AML-193 (cell line): ENCODE measurements around the gene LRRC49.

Experiments used
- DNase-seq, 2 experiments: peaks; one replicate each; lab custom pipeline; 2025; lab: John Stamatoyannopoulos, UW

LRRC49 gene

DNA sequence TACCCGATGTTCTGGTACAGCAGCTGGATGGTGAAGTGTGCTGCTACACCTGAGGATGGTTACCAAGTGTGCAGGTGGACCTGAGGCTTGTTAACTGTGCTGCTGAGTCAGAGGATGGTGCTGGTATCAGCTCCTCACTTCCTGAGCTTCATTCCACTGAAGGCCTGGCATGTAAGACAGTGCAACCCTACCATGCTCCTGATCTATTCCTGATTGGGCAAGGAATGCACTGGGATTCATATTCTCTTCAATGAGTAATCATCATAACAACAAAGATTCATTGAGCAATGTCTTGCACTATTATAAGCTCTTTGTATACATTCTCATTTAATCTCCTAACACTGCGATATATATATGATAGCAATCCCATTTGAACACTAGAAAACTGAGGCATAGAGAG, 159.7 kb downstream of the LRRC49 start:
- no peak for DNase-seq

DNA sequence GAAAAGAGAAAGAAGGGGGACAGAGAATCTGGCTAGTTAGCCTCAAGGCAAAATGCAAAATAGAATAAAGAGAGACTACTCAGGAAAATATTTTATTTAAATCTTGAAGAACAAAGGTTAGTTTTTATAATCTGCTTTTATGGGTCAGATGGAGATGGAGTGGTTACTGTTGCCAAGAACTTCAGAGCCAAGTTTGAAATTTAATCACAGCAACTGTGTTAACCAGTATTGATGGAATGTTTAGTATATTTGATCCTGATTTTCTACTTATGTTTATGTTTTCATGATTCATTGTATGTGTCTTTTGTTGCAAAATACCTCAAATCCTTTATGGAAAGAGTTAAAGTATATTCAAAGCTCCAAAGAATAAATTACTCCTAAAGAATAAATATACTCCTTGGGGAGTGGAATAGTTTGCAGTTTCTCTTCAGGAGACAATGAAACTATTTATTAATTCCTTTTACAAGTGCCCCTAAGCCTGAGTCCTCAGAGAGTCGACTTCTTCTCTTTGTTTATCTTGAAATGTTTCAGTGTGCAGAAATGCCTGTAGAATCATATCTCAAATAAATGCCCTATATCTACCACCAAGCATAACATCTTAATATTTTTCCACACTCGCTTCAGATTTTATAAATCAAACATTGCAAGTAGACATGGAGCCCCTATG, 161.8 kb downstream of the LRRC49 start:
- no peak for DNase-seq

DNA sequence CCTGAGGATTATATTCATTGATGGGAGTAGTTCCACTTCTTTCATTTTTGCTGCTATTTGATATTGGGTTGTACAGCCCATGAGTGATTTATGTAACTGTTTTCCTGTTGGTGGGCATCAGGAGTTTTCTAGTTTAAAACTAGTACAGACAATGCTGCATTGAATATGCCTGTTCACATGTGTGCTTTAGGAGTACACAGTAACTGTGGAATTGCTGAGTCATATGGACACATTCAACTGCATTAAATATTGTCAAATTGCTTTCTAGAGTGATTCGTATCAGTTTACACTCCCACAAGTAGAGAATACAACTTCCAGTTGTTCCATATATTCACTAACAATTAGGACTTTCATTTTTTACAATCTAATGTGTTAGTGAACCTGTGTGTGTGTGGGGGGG, 162.8 kb downstream of the LRRC49 start:
- DNase-seq: no peak

DNA sequence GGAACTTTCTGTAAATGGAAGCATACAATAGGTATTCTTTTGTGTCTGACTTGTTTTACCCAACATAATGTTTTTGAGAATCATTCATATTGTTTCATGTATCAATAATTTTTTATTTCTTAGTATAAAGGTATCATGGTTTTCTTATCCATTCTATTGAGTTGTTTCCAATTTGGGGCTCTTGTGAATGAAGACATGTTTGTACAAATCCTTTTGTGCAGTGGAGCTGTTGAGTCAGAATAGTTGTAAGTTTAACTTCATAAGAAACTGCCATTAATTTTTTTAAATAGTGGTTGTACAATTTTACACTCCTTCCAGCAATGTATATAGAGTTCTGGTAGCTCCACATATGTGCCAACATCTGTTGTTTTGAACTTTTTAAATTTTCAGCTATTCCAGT, 163.5 kb downstream of the LRRC49 start:
- no peak for DNase-seq

DNA sequence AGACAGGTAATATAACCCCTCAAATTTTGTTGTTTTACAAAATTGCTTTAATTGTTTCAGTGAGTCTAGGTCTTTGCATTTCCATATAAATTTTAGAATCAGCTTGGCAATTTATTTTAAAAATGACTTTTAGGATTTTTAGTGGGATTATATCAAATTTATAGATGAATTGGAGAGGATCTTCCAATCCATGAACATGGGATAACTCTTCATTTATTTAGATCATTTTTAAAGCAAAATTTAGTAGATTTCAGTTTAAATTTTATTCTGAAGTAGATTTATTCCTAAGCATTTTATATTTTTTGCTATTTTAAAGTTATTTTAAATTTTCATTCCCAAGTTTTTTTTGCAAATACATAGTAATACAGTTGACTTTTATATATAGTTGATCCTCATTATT, 164.5 kb downstream of the LRRC49 start:
- DNase-seq: no peak

DNA sequence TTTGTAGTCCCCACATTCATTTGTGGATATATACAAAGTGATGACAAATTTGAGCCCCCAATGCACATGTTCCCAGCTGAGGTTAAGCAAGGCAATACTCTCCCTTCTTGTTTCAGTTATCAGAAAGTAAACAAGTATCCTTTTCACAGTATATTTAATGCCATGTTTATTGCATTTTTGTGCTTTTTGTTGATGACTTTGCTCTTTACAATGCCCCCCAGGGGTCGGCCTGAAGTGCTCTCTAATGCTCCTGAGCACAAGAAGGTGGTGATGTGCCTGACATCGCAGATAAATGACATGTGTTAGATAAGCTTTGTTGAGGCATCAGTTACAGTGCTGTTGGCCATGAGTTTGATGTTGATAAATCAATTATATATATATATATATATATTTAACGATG, 165.0 kb downstream of the LRRC49 start:
- DNase-seq: no peak

DNA sequence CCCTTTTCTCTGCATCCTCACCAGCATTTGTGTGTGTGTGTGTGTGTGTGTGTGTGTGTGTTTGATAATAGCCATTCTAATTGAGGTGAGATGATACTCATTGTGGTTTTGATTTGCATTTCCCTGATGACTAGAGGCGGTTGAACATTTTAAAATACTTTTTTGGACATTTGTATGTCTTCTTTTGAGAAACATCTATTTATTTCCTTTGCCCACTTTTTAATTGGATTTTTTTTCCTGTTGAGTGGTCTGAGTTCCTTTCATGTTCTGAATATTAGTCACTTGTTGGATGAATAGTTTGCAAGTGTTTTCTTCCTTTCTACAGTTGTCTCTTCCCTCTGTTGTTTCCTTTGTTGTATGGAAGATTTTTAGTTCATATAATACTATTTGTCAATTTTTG, 168.4 kb downstream of the LRRC49 start:
- DNase-seq: no peak

DNA sequence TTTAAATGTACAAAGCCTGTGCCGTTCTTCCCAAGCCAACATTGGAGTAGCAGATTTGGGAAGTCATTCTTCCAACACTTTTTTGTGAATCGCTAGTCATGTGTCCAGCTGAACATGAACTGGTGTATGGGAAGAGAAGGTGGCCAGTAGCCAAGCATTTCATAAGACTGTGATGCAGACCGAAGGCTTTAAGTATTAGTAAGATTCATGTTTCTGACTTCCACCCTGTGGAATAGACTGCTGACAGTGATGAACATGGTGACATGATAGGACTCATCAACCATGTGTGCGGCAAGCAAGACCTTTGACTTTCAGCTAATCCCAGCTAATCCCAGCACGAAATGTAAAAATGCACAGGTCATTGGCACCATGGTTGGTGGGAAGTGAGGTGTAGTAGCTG, 174.4 kb downstream of the LRRC49 start:
- DNase-seq: no peak

DNA sequence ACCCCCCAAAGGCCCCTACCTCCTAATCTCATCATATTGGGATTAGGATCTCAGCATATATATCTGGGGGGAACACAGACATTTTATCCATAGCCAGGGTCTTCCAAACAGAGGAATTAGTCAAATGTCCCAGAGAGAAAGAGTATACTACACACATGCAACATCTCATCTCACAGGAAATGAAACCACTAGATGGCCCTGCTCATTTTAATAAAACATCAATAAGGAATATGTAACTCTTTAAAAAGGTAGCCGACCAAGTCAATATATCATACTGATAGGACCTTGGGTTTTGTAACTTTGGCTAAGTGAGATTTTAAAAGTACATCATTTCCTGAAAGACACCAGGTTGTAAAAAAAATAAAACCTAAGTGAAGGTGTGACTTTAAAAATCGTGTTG, 177.1 kb downstream of the LRRC49 start:
- no peak for DNase-seq

DNA sequence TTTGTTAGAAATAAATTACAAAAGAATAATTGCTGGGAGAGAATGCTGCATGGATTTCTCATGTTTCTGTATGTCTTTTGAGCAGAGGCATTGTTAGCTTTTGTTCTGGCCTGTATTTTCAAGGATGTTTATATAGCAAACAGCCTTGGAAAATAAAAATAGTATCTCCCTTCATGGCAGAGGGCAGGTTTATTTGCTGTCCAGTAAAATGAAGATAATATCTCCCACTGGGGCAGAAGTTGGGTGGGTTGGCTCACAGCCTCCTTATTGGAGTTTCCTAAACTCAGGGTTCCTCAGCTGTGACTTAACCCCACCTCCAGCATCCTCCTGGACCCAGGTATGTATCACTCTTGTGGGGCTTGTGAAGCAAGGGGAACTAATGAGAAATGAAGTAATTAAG, 178.9 kb downstream of the LRRC49 start:
- DNase-seq: no peak

DNA sequence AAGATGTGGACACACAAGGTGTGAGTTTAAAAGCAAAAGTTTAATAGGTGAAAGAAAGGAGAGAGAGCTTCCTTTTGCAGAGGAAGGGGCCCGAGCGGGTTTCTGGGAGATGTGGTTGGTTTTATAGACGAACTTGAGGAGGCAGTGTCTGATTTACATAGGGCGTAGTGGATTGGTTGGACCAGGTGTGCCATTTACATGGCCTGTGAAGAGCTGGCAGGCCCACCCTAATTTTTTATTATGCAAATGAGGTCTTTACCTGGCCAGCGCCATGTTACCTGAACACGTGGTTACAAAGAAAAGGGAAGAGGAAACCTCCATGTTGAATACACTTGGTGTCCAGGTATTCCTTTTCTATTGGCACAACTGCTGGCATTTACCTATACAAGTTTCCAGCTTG, 179.8 kb downstream of the LRRC49 start:
- no peak for DNase-seq

DNA sequence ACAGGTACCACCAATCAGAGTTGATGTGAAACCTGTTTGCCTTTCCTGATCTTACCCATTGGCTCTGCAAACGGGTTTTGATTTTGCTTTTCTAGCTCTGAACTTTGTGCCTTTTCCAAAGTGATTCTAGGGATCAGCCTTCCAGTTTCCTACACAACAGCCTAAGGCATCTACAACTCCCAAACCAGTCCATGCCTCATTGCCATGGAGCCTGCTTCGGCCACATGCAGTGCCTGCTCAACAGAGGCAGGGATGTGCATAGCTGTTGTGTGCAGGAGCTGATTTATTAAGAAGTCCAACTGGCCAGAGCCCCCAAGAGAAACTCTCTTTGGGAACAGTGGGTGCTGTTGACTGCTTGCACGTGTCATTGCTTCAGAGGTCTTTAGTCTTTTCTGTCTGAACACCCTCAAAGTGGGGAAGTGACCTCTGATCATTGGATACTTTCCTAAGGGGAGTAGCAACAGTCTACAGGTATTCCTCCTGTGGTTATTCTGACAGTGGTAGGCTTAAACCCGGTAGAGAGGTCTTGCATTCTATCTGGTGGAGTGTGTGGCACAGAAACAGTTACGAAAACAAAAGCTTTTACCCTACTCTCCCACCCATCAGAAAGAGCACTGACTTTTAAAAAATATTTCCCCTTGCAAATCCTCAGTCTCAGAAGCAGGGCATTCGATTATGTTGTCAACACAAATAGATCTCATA, 186.0 kb downstream of the LRRC49 start:
- no peak for DNase-seq

DNA sequence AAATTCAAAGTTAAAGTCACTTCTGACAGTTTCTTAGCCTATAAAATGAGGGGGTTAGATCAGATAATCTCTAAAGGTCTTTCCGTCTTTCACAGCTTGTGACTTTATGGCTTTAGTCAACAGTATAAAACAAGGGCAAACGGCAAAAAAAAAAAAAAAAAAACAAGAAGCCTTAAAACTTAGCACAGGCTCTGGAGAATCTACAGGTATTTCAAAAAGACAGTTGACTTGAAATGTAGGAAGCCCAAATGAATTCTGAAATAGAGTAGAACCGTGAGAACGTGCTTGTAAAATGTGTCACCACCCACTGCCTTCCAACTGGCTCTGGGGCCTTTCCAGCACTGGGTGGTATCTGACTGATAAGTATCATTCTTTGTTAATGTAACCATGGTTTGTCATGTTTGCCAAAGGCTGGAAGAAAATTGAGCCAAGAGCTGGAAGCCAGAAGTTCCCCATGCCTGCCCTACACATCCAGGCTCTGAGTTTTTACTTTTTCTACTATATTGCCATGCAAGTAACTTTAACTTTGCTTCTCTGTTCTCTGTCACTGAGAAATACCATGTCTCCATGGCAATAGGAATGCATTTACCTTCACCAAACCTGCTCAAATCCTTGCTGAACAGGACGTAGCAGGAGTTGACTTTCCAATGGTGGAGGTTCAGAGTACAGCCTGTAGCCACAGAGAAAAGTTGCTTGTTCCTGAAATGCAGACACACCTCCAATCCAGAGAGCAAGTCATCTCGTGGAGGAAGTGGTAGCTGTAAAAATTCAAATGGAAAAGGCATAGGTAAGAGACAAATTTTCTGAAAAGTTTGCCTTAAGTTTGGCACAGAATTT, 186.8 kb downstream of the LRRC49 start:
- no peak for DNase-seq

DNA sequence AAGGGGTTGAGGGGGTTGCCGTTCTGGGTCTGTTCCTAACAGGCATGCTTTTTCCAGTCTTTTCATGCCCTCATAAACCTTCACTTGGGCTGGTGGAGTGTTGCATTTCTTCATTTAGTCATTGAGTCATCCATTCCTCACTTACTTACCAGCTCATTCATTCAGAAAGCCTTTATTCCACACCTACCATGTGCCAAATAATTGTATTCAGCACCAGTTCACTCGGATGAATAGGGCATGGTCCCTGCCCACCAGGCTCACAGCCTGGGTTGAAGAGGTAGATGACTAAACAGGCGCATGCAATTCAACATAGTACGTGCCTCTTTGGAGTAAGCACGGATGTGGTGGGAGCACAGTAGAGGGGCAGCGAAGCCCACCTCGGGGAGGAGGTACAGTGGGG, 187.5 kb downstream of the LRRC49 start:
- DNase-seq: no peak

DNA sequence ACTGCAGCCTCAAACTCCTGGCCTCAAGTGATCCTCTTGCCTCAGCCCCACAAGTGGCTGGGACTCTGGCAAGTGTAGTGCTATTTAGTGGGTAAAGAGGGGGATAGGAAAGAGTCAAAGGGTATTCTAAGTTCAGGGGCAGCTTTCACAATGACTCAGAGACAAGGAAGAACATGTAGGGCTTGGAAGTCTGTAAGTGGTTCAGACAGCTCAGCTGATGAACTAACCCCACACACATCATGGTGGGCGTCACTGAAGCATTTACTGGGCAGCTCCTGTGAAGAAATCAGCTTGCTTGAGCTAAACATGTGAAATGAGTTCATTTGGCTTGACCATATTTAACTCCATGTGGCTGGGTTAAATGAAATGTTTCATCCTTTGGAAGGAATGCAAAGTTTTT, 188.1 kb downstream of the LRRC49 start:
- DNase-seq: no peak

DNA sequence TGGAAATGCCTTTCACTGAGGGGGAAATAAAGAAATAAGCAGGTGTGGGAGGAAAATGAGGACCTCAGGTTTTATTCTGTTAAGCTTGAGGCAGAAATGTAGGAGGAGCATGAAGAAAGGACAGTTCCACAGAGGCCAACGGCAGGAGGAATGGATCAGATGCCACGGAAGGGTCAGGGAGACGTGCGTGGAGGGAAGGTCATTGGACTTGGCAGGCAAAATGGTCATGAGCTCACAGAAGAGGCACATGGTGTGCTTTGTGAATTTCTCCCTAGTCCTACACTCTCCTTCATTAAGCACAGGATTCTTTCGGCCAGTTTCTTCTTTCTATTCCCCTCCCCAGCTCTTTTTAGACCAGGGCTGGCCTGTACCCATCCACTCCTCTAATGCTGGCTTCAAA, 190.2 kb downstream of the LRRC49 start:
- DNase-seq: no peak

DNA sequence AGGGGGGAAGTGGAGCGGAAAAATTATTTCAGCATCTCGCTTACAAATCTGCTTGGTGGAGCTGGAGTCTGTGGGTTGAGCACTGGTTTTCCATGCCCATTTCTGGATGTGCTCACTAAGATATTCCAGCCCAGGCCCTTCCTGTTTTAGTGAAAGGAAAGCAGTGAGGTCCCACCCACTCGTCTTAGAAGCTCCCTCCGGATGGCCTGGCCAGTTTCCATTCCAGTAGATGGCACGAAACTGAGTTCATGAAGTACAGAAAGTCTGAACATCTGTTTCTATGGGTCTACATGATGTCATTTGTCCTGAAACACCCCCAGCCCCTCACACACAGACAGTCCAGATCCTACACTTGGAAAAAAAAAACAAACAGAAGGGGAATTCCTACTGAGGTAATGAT, 190.7 kb downstream of the LRRC49 start:
- DNase-seq: no peak

DNA sequence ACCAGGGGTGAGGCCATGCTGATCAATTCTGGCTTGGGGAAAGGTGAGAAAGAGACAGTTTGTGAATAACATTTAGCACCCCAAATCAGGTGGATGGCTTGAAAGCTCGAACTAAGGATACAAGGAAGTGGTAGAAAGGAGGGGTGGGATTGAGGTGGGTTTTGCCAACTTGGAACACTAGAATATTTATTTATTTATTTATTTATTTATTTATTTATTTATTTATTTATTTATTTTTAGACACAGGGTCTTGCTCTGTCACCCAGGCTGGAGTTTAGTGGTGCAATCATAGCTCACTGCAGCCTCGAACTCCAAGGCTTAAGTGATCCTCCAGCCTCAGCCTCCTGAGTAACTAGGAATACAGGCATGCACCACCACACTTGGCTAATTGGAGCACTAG, 191.6 kb downstream of the LRRC49 start:
- no peak for DNase-seq

DNA sequence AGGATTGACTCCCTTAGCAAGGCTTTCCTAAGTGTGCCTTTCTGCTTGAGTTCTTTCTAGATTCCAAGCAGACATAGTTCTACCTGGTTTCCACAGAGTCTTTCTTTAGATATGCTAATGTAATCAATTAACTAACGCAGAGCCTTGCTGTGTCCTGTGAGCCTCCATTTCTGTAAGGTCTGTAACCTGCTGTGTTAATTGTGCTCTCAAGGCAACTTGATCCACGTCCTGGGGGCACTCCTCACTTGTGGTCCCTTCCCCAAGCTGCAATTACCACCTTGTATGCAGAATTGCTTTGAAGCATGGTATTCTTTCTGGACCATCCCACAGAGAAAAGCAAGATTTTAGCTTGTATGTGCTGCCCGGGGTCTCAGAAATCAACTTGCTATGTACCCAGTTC, 193.2 kb downstream of the LRRC49 start:
- no peak for DNase-seq

DNA sequence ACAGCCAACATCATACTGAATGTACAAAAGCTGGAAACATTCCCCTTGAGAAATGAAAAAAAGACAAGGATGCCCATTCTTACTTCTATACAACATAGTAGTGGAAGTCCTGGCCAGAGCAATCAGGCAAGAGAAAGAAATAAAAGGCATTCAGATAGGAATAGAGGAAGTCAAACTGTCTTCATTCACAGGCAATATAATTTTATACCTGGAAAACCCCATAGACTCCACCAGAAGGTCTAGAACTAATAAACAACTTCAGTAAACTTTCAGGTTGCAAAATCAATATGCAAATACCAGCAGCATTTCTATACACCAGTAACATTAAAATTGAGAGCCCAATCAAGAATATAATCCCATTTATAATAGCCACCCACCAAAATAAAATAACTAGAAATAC, 195.5 kb downstream of the LRRC49 start:
- DNase-seq: no peak

DNA sequence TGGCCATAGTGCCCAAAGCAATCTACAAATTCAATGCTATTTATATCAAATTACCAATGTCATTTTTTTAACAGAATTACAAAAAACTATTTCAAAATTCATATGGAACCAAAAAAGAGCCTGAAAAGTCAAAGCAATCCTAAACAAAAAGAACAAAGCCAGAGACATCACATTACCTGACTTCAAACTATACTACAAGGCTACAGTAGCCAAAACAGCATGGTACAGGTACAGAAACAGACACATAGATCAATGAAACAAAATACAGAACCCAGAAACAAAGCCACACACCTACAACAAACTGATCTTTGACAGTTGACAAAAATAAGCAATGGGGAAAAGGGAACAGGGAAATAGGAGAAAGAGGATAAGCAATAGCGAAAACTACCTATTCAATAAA, 196.1 kb downstream of the LRRC49 start:
- no peak for DNase-seq

DNA sequence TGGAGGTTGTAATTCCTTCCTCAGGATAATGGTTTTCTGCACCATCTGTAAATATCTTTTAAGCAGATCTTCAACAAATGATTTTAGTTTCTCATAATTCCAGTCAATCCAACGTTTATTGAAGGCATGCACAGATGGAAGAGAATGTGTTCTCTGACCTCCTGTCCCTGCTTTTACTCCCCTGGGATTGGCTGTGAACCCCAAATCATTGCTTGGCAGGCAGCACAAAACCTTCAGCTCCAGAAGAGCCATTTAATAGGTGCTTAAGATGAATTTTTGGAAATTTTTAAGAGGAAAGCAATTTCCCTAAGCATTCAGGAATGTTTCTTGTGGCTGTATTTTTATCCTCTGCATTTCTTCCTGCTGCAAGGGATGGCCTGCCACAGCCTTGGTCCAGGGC, 197.2 kb downstream of the LRRC49 start:
- no peak for DNase-seq

DNA sequence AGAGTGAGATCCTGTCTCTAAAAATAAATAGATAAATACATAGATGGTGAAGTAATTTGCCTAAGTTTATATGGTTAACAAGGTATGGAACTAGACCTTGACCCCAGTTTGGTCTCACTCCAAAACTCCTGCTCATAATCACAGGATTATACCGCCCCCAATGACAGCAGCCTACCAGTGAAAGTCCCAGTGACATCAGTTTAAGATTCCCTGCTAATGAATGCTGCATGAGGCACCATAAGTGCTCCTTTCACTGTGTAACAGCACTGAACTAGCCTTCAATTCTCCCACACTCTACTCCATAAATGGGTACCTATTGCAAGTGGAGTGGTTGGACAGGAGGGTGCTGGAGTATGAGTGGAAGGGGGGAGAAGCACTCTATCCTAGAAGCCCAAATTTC, 199.0 kb downstream of the LRRC49 start:
- DNase-seq: no peak
